Breast epithelium (tissue), 3 donors: ENCODE results near the gene FAM3C.

Source experiments
- CTCF ChIP-seq, 3 donors: fragments of 450-650 bp; IDR thresholded peaks; one replicate each; pipeline ENCODE4 v1.5.1; 2016 to 2017; ENCODE audit warnings: antibody characterized with exemption in 3 of 3, mild to moderate bottlenecking in 3 of 3, moderate library complexity in 3 of 3
- POLR2AphosphoS5 ChIP-seq, 3 donors: sonication (generic); formaldehyde crosslinking; IDR thresholded peaks; one replicate each; pipeline ENCODE4 v1.6.1; 2017; ENCODE audit warnings: antibody characterized with exemption in 3 of 3

- no peak for TF ChIP-seq CTCF (IDR thresholded peaks at IDR 0.05)
- no peak for TF ChIP-seq POLR2AphosphoS5 (IDR thresholded peaks at IDR 0.05)
Observed at GRCh38 chr7:121440857-121441503, 44.9 kb upstream of the FAM3C start.
